AG04450 (cell line): ENCODE data around the gene GGCT. TPM values are rescaled to one million over a fixed set of nuclear protein-coding genes. Genes with fewer than 3 reads are reported as not detected.

Experiments
- CTCF ChIA-PET: fragments of 300-600, 350-600 bp; formaldehyde crosslinking; extraction: SDS; loops from one replicate; lab custom pipeline; 2022; ENCODE audit warnings: antibody characterized with exemption, inconsistent platforms; lab: Charles Lee
- POLR2A ChIA-PET: fragments of 350-600 bp; formaldehyde crosslinking; extraction: SDS; loops from one replicate; lab custom pipeline; 2021; ENCODE audit warnings: antibody characterized with exemption, inconsistent platforms; lab: Yijun Ruan, JAX
- DNase-seq: peaks from one replicate; pipeline ENCODE4 v3.0.0-alpha.2; 2011; ENCODE audit warnings: low read depth, low spot score
- H3K27ac ChIP-seq: one replicate; pipeline ENCODE4 v1.5.1; 2012; ENCODE audit warnings: low read depth, low read length, control low read depth
- H3K27me3 ChIP-seq: one replicate; pipeline ENCODE4 v1.6.0; 2012; ENCODE audit warnings: low read length; ENCODE audit not compliant: control insufficient read depth, insufficient read depth
- H3K4me3 ChIP-seq: 2 replicates; pipeline ENCODE4 v1.5.1; 2011; ENCODE audit warnings: mild to moderate bottlenecking, low read depth, low read length, control low read depth
- H3K9me3 ChIP-seq: 2 replicates; pipeline ENCODE4 v1.5.1; 2012; ENCODE audit warnings: low read length; ENCODE audit not compliant: control insufficient read depth, insufficient read depth
- polyA plus RNA-seq: library from polyadenylated mRNA; depleted of rRNA; stranded (reverse); fragments of >200 nt; gene quantifications from 2 replicates; pipeline ENCODE4 v1.2.3, GENCODE V29; 2011
- TF ChIP-seq, protein P1 (sequence below): IDR thresholded peaks from 2 replicates; pipeline ENCODE4 v1.5.1; 2011; ENCODE audit warnings: low read depth, low read length, control low read depth, inconsistent platforms

The GGCT gene
- polyA plus RNA-seq, 1 experiment: 24.4 TPM

DNA sequence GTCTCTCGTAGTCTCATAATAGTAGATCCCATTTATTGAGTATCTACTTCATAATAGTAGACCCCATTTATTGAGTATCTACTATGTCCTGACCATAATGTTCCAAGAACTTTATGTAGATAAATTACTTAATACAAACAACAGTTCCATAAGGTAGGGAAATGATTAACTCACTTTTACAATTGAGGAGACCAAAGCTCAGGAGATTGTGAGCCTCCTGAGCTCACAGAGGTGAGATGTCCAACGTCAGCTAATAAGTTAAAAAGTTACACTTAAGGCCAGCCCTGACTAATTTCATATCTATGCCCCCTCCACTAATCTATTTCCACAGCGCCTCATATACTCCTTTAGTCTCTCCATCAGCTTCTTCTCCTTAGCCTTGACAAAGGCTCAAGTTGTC lies 17.5 kb upstream of the GGCT start:
- ChIA-PET POLR2A (no interaction called here), CTCF (interaction anchor here (1.7 to 6.1 kb wide), 3 partner anchors 11 to 42 kb away, joined by 10 to 24 read pairs (median 10); no protein-coding TSS in a partner anchor)
- Histone ChIP-seq H3K27me3 (no peaks in the 10 kb centered on the region), H3K27ac (no peak overlapping the region), H3K4me3 (no peak overlapping the region), H3K9me3 (no peaks in the 10 kb centered on the region)
- TF ChIP-seq, protein P1, sequence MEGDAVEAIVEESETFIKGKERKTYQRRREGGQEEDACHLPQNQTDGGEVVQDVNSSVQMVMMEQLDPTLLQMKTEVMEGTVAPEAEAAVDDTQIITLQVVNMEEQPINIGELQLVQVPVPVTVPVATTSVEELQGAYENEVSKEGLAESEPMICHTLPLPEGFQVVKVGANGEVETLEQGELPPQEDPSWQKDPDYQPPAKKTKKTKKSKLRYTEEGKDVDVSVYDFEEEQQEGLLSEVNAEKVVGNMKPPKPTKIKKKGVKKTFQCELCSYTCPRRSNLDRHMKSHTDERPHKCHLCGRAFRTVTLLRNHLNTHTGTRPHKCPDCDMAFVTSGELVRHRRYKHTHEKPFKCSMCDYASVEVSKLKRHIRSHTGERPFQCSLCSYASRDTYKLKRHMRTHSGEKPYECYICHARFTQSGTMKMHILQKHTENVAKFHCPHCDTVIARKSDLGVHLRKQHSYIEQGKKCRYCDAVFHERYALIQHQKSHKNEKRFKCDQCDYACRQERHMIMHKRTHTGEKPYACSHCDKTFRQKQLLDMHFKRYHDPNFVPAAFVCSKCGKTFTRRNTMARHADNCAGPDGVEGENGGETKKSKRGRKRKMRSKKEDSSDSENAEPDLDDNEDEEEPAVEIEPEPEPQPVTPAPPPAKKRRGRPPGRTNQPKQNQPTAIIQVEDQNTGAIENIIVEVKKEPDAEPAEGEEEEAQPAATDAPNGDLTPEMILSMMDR: no peak
- no peak for DNase-seq

DNA sequence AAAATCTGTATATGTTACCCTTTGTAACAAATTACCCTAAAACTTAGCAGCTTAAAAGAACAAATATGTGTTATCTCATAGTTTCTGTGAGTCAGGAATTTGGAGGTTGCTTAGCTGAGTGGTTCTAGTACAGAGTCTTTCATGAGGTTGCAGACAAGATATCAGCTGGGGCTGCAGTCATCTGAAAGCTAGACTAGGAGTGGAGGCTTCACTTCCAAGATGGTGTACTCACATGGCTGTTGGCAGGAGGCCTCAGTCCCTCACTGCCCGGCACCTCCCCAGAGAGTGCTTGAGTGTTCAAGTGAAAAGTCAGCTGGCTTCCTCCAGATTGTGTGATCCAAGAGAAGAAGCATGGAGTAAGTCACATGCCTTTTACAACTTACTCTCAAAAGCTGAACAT lies 16.9 kb upstream of the GGCT start:
- no peaks in the 10 kb centered on the region for H3K9me3 ChIP-seq
- POLR2A ChIA-PET: interaction anchor here (0.7 kb wide), 1 partner anchor 133 kb away, joined by 4 read pairs; no protein-coding TSS in a partner anchor
- DNase-seq: no peak
- TF ChIP-seq, protein P1: no peak
- H3K4me3 ChIP-seq: no peak overlapping the region
- no peaks in the 10 kb centered on the region for H3K27me3 ChIP-seq
- CTCF ChIA-PET: interaction anchor here (1.7 to 6.1 kb wide), 3 partner anchors 10 to 43 kb away, joined by 10 to 24 read pairs (median 10); no protein-coding TSS in a partner anchor
- no peak overlapping the region for H3K27ac ChIP-seq

DNA sequence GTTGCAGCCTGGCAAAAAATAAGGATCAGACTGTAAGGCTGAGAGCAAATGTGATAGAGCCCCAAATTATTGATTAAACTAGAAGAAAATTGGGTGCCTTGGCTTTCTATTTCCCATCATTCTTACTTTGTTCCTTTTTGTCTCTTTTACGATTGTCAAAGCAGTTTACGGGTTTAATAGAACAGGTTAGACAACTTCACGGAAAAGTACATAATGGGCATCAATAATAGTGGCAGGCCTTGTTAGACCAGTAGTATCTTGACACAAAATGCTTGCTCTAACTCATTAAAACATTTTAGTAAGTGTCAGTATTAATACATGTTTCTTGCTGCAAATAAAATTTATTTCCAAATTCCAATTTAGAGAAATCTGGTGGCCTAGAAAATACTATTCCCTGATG lies 14.5 kb upstream of the GGCT start:
- no peaks in the 10 kb centered on the region for H3K27me3 ChIP-seq
- ChIA-PET CTCF (interaction anchor here (6.1 kb wide), 1 partner anchor 8 kb away, joined by 24 read pairs; no protein-coding TSS in a partner anchor), POLR2A (no interaction called here)
- no peaks in the 10 kb centered on the region for H3K9me3 ChIP-seq
- no peak for DNase-seq
- TF ChIP-seq, protein P1: no peak
- no peak overlapping the region for H3K27ac ChIP-seq
- H3K4me3 ChIP-seq: no peak overlapping the region

DNA sequence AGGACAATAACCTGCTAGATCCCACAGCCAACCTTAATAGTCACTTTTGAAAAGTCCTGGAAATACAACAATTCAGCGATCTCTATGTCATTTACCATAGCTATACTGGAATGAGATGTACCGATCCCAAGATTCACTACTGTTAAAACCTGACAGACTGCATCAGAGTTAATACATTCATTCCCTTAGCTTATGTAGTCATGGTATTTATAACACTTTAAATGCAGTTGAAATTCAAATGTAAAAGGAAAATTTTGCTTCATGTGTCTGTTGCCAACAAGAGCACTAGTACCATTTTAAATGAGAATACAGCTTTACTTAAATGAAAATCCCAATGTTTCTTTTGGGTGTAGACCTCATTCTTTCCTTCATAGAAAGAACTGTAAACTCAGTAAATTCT lies 11.1 kb upstream of the GGCT start:
- H3K4me3 ChIP-seq: no peak overlapping the region
- TF ChIP-seq, protein P1: no peak
- POLR2A ChIA-PET: no interaction called here
- no peak overlapping the region for H3K27ac ChIP-seq
- CTCF ChIA-PET: interaction anchor here (1.1 to 3.1 kb wide), 3 partner anchors 21 to 607 kb away, joined by 3 to 9 read pairs (median 3); no protein-coding TSS in a partner anchor
- no peak for DNase-seq
- H3K9me3 ChIP-seq: no peaks in the 10 kb centered on the region
- no peaks in the 10 kb centered on the region for H3K27me3 ChIP-seq

DNA sequence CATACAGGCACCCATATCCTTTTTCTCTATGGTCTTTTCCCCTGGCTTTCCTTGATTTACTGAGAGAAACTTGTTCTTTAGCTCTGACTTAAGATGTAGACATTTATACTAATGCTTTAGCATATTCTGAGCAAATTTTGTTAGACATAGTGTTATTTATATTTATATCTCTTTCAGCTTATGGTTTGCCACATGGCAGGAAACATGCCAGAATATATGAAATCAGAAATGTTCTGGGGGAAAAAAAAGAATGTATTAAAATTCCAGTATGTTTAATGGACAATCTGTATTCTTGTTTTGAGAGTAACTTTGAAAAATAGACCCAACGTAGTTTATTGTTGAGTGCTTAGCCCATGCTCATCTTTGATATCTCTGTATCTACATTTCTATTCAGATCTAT lies 10.1 kb upstream of the GGCT start:
- H3K9me3 ChIP-seq: no peaks in the 10 kb centered on the region
- no peak overlapping the region for H3K4me3 ChIP-seq
- H3K27ac ChIP-seq: no peak overlapping the region
- CTCF ChIA-PET: interaction anchor here (1.6 to 3.1 kb wide), 2 partner anchors 49 to 608 kb away, joined by 3 to 9 read pairs; no protein-coding TSS in a partner anchor
- no peaks in the 10 kb centered on the region for H3K27me3 ChIP-seq
- no peak for DNase-seq
- POLR2A ChIA-PET: no interaction called here
- TF ChIP-seq, protein P1: no peak
